Pancreas (tissue), 10 donors: ENCODE data around the gene SKAP1. TPM values are rescaled to one million over a fixed set of nuclear protein-coding genes. Genes with fewer than 3 reads are reported as not detected.

ENCODE experiments used
- ATAC-seq, 4 donors: fragments of 200-7000 bp; cut with Tn5 transposase; one replicate each; pipeline versions ENCODE4 v1.8.0 to v1.9.1; 2020; ENCODE audit warnings: mild to moderate bottlenecking in 4 of 4, moderate library complexity in 4 of 4
- DNase-seq, 6 donors: peaks; one replicate each; pipeline ENCODE4 v3.0.0-alpha.2; 2020
- FAIRE-seq: peaks from 2 replicates; lab custom pipeline; 2012; peaks lifted over from hg19 to GRCh38; lab: Jason Lieb, UNC
- H3K27ac ChIP-seq, 4 donors: fragments of 200-600 bp; sonication (generic); 1 replicate in 3 of 4; 2 replicates in 1 of 4; pipeline versions ENCODE4 v1.5.0 to v1.8.0; 2020
- H3K27me3 ChIP-seq, 4 donors: fragments of 200-600 bp; one replicate each; pipeline ENCODE4 v1.8.0; 2021
- H3K36me3 ChIP-seq, 3 donors: fragments of 200-600 bp; sonication (generic) in 1 of 3; one replicate each; pipeline versions ENCODE4 v1.5.0 to v1.8.0; 2020 to 2021
- H3K4me1 ChIP-seq, 3 donors: fragments of 200-600 bp; one replicate each; pipeline ENCODE4 v1.8.0; 2021
- H3K4me3 ChIP-seq, 4 donors: fragments of 200-600 bp; sonication (generic) in 2 of 4; one replicate each; pipeline versions ENCODE4 v1.5.0 to v1.8.0; 2020 to 2021
- H3K9me3 ChIP-seq, 4 donors: fragments of 200-600 bp; one replicate each; pipeline ENCODE4 v1.8.0; 2021
- intact Hi-C, 3 donors: fragments of 100-400 bp; cut with DNase I; formaldehyde crosslinking; loops; one replicate each; pipeline versions ENCODE4 v1.11.1 to v1.14.2; 2022
- polyA plus RNA-seq, 2 donors: library from polyadenylated mRNA; stranded (reverse); fragments of 200-250 nt; gene quantifications; one replicate each; pipeline ENCODE4 v1.2.3, GENCODE V29; 2013
- total RNA-seq, 6 donors: library from RNA; stranded (reverse); fragmentation: NEBNext Ultra II Directional in 4 of 6; extraction: Animal tissue kit (Norgen Biotek cat#: 25700) in 4 of 6; gene quantifications; one replicate each; pipeline versions ENCODE4 v1.2.1 to v1.2.4, GENCODE V29; 2021 to 2023
- TF ChIP-seq, protein P1 (sequence below), 4 donors: fragments of 200-600 bp; sonication (generic) in 3 of 4; IDR thresholded peaks; one replicate each; pipeline versions ENCODE4 v1.5.0 to v1.8.0; 2021; ENCODE audit warnings: antibody characterized with exemption in 4 of 4
- donor health status: healthy with polysubstance abuse.
- donor health status: DM: no; HTN: no; CAD: no; lungs with moderate emphysema.
- donor health status: DM: no; HTN: no; CAD: no.
- donor health status: control.
- donor health status: control.
- donor health status: Bipolar disorder and iron deficiency.
- donor health status: DM: yes; HTN: yes; CAD: no.
- donor health status: DM: no; HTN: no; CAD: no.
- donor health status: DM: no; HTN: no; CAD: no.
- donor health status: DM: yes; HTN: yes; CAD: no.

Gene SKAP1
- total and polyA plus RNA-seq, 8 donors = 0.92 to 5.2 (median 3.0) TPM

DNA sequence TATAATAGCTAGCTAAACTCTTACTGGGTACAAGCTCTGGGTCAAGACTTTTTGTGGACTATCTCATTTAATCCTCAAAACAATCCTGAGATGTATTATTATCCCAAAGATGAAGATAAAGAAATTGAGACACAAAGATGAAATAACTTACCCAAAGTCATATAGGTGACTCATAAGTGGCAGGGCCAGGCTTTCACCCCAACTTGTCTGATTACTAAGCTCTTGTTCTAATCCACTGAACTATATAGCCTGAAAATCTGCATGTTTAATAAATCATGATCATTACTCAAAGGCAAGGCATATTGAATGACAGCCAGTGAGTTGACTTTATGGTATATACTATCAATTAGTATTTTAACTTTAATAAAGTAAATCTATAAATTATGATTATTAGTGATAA lies 77.4 kb downstream of the SKAP1 start:
- H3K27ac ChIP-seq = no peak overlapping the region
- H3K9me3 ChIP-seq = no peaks in the 10 kb centered on the region
- H3K27me3 ChIP-seq = no peaks in the 10 kb centered on the region
- no peak for DNase-seq
- no peaks in the 10 kb centered on the region for H3K36me3 ChIP-seq
- FAIRE-seq = no peak
- no peaks in the 10 kb centered on the region for H3K4me1 ChIP-seq
- H3K4me3 ChIP-seq = no peak overlapping the region
- TF ChIP-seq, protein P1, sequence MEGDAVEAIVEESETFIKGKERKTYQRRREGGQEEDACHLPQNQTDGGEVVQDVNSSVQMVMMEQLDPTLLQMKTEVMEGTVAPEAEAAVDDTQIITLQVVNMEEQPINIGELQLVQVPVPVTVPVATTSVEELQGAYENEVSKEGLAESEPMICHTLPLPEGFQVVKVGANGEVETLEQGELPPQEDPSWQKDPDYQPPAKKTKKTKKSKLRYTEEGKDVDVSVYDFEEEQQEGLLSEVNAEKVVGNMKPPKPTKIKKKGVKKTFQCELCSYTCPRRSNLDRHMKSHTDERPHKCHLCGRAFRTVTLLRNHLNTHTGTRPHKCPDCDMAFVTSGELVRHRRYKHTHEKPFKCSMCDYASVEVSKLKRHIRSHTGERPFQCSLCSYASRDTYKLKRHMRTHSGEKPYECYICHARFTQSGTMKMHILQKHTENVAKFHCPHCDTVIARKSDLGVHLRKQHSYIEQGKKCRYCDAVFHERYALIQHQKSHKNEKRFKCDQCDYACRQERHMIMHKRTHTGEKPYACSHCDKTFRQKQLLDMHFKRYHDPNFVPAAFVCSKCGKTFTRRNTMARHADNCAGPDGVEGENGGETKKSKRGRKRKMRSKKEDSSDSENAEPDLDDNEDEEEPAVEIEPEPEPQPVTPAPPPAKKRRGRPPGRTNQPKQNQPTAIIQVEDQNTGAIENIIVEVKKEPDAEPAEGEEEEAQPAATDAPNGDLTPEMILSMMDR (IDR thresholded peaks at IDR 0.05) = no peak
- intact Hi-C loops = loop anchor here in 1 of 3 donors (10.0 kb wide), 1 partner anchor 242 kb away; the partner anchor contains the start of genes HOXB3 and HOXB5
- no peak for ATAC-seq

DNA sequence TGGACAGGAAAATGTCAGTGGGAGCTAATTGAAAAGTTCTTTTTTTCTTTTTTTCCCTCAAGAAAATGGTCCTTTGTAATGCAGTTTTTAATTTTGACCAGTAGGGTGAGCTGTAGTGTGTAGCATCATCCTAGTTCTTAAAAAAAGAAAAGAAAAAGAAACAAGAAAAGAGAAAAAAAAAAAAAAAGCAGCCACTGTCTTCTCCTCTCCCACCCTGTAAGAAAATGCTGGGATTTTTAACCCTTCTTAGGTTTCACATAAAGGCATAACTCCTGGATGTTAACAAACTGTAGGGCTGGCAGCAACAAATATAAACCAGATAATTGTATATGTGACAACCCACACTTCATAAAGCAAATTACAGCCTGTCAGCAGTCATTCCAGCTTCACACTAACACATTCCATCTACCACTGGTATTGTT lies 78.1 kb downstream of the SKAP1 start:
- DNase-seq (no peak), ATAC-seq (peak in 3 of 4 donors; percentile 38 to 46 (median 39)), FAIRE-seq (no peak)
- H3K4me1 ChIP-seq = no peaks in the 10 kb centered on the region
- intact Hi-C loops = loop anchor here in 1 of 3 donors (10.0 kb wide), 1 partner anchor 243 kb away; the partner anchor contains the start of genes HOXB3 and HOXB5
- TF ChIP-seq, protein P1 (IDR thresholded peaks at IDR 0.05) = peak; percentile 18 to 61 (median 42)
- no peak overlapping the region for H3K27ac ChIP-seq
- no peaks in the 10 kb centered on the region for H3K36me3 ChIP-seq
- no peaks in the 10 kb centered on the region for H3K27me3 ChIP-seq
- H3K4me3 ChIP-seq = no peak overlapping the region
- no peaks in the 10 kb centered on the region for H3K9me3 ChIP-seq

DNA sequence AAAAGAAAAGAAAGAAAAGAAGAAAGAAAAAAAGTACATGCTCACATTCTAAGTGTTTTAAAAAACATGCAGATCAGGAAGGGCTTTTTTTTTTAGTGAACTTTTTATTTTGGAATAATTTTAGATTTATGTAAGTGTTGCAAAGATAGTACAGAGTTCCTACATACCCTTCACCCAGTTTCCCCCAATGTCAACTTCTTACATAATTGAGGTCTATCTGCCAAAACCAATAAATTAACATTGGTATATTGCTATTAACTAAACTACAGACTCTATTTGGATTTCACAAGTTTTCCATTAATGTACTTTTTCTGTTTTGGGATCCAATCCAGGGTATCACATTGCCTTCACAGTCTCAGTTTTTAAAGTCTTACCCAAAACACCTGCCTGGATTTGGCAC lies 81.7 kb downstream of the SKAP1 start:
- no peaks in the 10 kb centered on the region for H3K36me3 ChIP-seq
- H3K4me1 ChIP-seq = no peaks in the 10 kb centered on the region
- no peak for DNase-seq
- H3K9me3 ChIP-seq = no peaks in the 10 kb centered on the region
- no peak for ATAC-seq
- H3K27ac ChIP-seq = no peak overlapping the region
- intact Hi-C loops = no loop called here
- no peak overlapping the region for H3K4me3 ChIP-seq
- H3K27me3 ChIP-seq = peaks cover 0 to 4% (median 0%) of the 10 kb centered on the region in 4 donors
- FAIRE-seq = no peak
- TF ChIP-seq, protein P1 (IDR thresholded peaks at IDR 0.05) = no peak

DNA sequence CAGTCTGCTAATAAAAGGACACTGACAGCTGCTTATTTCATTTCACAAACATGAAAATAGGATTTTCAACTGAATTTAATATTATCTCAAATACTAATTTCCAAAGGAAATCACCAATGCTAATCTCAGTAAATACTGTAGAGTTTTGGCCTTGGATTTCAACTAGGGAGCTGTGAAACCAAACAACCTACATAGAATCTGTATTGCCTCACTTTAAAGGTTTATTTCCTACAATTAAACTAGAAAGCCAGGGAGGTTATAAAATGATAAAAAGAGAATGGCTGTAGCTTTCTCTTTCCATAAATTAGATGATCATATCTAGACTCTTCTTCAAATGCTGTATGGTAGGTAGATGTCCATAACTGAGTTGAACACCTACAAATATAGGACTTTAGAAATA lies 82.8 kb downstream of the SKAP1 start:
- TF ChIP-seq, protein P1 (IDR thresholded peaks at IDR 0.05) = no peak
- intact Hi-C loops = no loop called here
- no peak for FAIRE-seq
- no peak overlapping the region for H3K4me3 ChIP-seq
- no peaks in the 10 kb centered on the region for H3K4me1 ChIP-seq
- no peak for DNase-seq
- H3K27me3 ChIP-seq = peaks cover 0 to 4% (median 0%) of the 10 kb centered on the region in 4 donors
- H3K27ac ChIP-seq = no peak overlapping the region
- H3K36me3 ChIP-seq = no peaks in the 10 kb centered on the region
- ATAC-seq = no peak
- H3K9me3 ChIP-seq = no peaks in the 10 kb centered on the region

DNA sequence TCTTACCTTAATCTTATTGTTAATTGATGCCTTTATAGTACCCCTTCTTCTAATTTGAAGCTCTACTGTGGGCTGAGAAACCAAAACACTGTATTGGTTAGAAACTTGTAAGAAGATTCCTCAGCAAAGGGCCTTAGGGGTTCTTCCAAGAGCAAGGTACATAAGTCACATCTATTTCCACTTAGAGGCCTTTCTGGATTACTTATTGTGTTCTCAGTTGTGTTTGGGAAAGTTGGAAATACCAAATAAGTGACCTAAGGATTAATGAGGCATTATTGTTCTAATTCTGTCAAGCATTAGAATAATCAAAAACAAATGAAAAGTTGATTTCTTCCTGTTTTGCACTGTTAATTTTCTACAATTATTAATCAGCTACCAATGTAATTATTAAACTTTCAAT lies 85.8 kb downstream of the SKAP1 start:
- Histone ChIP-seq H3K4me3 (no peak overlapping the region), H3K36me3 (no peaks in the 10 kb centered on the region), H3K27me3 (peaks cover 0 to 4% (median 0%) of the 10 kb centered on the region in 4 donors), H3K4me1 (no peaks in the 10 kb centered on the region), H3K27ac (no peak overlapping the region), H3K9me3 (no peaks in the 10 kb centered on the region)
- TF ChIP-seq, protein P1 (IDR thresholded peaks at IDR 0.05) = no peak
- FAIRE-seq = no peak
- intact Hi-C loops = no loop called here
- no peak for DNase-seq
- ATAC-seq = no peak
